ENCODE measurements around the gene FHIT.

DNA sequence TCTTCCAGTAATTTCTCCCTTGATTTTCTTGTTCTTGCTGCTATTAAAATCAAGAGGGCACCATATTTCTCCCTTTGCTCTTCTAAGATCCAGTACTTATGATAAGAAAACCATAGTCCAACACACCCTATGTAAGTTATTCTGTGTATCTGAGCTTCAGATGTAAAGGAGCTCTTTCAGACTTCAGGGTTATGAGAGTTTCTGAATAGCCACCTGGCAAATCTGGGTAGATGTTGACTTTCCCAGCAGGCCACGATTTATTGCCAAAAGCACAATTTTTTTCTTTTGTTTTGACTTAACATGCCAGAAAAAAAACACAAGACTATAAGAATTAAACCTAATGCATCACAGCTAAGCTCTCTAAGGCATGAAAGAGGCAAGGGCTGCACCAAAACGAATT is 1045.0 kb downstream of the FHIT start:
- no peak for TF ChIP-seq POLR2A (IDR thresholded peaks at IDR 0.05)
- TF ChIP-seq, protein P1, sequence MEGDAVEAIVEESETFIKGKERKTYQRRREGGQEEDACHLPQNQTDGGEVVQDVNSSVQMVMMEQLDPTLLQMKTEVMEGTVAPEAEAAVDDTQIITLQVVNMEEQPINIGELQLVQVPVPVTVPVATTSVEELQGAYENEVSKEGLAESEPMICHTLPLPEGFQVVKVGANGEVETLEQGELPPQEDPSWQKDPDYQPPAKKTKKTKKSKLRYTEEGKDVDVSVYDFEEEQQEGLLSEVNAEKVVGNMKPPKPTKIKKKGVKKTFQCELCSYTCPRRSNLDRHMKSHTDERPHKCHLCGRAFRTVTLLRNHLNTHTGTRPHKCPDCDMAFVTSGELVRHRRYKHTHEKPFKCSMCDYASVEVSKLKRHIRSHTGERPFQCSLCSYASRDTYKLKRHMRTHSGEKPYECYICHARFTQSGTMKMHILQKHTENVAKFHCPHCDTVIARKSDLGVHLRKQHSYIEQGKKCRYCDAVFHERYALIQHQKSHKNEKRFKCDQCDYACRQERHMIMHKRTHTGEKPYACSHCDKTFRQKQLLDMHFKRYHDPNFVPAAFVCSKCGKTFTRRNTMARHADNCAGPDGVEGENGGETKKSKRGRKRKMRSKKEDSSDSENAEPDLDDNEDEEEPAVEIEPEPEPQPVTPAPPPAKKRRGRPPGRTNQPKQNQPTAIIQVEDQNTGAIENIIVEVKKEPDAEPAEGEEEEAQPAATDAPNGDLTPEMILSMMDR (IDR thresholded peaks at IDR 0.05), result no peak

All from transverse colon (tissue), 3 donors.